ENCODE data around the gene SNX6.

GRCh38 chr14:34539407-34540180 is 90.4 kb downstream of the SNX6 start, which contains the start of gene EAPP:
- TF ChIP-seq, protein P1, sequence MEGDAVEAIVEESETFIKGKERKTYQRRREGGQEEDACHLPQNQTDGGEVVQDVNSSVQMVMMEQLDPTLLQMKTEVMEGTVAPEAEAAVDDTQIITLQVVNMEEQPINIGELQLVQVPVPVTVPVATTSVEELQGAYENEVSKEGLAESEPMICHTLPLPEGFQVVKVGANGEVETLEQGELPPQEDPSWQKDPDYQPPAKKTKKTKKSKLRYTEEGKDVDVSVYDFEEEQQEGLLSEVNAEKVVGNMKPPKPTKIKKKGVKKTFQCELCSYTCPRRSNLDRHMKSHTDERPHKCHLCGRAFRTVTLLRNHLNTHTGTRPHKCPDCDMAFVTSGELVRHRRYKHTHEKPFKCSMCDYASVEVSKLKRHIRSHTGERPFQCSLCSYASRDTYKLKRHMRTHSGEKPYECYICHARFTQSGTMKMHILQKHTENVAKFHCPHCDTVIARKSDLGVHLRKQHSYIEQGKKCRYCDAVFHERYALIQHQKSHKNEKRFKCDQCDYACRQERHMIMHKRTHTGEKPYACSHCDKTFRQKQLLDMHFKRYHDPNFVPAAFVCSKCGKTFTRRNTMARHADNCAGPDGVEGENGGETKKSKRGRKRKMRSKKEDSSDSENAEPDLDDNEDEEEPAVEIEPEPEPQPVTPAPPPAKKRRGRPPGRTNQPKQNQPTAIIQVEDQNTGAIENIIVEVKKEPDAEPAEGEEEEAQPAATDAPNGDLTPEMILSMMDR (IDR thresholded peaks at IDR 0.05; ENCODE audit: poor library complexity) = no peak
- TF ChIP-seq EZH2 (IDR thresholded peaks at IDR 0.05; ENCODE audit: borderline replicate concordance) (no peak), EZH2phosphoT487 (IDR thresholded peaks at IDR 0.05; ENCODE audit: low read depth, severe bottlenecking, unreplicated experiment) (no peak)
